NCI-H1930 (cell line): ENCODE results near the gene ROM1.
"Not testable (repeated sequence)": the region's sequence is repeated elsewhere in the genome, so short reads cannot be mapped to it uniquely, and the experiment has no call there.

Experiments
- DNase-seq, 2 experiments: peaks; one replicate each; lab custom pipeline; 2025; lab: John Stamatoyannopoulos, UW

Gene ROM1

DNA sequence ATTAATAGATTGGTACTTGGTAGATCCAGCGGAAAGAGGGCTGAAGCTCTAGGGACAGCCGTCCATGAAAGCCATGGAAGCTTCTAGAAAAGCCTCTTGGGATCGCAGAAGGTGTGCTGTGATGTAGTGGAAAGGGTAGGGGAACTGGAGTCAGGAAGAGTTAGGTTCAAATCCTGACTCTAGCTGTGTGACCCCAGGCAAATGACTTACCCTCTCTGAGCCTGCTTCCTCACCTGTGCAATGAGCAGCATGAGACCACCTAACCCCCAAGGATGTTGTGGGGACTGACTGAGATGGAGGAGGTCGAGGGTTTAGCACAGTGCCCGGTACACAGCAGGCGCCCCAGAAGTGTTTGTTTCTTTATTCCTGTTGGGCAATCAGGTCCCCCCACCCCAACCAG, 2.7 kb upstream of the ROM1 start:
- DNase-seq: no peak

DNA sequence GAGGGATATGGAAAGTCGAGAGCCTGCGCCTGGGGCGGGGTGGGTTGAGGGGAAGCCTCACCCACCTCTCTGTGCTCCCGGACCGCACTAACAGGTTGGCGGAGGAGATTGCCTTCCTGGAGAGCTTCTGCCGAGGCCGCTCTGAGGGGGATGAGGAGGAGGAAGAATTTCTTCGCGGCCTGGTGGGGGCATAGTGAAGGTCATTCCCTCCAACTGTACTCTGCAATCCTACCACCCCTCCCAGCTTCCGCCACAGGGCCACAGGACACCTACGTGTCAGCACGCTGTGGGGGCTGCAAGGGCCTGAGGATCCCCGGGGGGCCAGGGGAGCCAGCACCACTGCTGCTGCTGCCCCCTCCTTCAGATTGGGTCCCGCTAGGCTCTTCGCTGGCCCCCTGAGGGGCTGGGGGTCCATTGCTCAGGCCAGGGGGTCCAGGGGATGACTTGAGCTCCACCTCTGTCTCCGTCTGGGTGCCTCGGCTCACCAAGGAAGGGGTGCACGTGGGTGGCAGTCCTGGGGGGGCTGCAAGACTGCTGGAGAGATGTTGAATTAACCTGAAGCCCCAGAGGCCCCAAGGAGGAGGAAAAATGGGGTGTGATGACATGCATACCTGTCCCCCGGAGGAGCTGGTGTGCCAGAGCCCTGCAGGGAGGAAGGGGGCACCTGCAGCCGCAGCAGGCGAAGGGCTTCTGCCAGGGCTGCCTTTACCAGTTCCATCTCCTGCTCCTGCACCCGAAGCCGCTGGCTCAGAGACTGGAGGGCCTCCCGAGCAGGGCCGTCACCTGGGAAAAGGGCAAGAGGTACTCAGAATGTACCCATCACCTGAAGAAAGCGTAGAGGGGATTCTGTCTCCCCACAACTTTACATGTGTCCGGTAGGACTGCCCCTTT, 2.0 kb upstream of the ROM1 start:
- no peak for DNase-seq

DNA sequence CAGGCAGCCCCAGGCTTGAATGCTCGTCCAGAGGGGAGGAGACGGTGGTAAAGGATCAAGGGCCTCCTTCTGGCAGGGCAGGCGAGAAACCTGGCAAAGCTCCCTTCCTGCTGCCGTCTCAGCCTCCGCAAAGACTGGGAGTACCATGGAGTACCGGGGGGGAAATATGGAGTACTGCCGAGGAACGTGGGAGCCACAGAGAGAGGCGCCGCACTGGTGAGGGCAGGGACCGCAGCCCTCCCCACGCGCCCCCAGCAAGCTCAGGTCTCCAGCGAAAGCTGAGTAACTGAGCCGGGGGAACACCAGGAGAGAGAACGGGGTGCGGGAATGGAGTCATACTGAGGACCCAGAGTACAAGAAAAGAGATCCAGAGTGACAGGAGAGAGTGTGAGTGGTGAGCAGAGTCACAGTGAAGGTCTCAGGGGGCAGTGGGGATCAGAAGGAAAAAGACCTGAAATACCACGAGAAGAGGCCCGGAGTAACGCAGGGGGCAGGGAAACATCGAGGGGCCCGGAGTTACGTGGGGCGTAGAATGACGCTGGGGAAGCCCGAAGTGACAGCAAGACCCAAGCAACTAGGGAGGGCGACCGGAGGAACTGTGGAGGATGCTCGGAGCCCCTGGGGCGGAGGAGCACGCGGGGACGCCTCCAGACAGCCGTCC, 1.2 kb upstream of the ROM1 start:
- no peak for DNase-seq

DNA sequence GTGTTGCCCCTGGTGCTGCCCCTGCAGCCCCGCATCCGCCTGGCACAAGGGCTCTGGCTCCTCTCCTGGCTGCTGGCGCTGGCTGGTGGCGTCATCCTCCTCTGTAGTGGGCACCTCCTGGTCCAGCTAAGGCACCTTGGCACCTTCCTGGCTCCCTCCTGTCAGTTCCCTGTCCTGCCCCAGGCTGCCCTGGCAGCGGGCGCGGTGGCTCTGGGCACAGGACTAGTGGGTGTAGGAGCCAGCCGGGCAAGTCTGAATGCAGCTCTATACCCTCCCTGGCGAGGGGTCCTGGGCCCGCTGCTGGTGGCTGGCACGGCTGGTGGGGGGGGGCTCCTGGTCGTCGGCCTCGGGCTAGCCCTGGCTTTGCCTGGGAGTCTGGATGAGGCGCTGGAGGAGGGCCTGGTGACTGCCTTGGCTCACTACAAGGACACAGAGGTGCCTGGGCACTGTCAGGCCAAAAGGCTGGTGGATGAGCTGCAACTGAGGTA, 278 bp downstream of the ROM1 start:
- DNase-seq: no peak

DNA sequence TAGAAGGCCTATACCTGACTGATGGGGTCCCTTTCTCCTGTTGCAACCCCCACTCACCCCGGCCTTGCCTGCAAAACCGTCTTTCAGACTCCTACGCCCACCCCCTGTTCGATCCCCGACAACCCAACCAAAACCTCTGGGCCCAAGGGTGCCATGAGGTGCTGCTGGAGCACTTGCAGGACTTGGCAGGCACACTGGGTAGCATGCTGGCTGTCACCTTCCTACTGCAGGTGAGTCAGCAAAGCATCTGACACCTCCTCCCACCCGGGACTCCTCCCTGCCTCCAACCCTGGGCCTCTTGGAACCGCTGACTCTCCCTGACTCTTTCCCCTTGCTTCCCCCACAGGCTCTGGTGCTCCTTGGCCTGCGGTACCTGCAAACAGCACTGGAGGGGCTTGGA, 1.2 kb downstream of the ROM1 start:
- DNase-seq: no peak

DNA sequence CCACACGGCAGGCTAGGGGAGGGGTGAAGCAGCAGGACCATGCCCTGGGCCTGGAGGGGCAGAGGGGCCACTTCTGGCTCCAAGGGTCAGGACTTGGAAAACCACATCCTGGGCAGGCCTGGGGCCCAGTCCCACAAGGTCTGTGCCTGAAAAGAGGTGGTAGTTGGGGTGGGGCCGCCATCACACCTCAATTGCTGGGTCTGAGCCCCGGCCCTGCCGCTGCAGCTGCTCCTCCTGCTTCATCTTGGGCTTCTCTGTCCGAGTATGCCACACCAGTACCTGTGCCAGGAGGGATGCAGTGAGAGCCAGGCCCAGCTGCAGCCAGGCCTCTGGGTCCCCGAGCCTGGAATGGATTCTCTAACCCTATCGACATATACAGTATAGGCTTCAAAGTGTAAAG, 2.5 kb downstream of the ROM1 start:
- no peak for DNase-seq

DNA sequence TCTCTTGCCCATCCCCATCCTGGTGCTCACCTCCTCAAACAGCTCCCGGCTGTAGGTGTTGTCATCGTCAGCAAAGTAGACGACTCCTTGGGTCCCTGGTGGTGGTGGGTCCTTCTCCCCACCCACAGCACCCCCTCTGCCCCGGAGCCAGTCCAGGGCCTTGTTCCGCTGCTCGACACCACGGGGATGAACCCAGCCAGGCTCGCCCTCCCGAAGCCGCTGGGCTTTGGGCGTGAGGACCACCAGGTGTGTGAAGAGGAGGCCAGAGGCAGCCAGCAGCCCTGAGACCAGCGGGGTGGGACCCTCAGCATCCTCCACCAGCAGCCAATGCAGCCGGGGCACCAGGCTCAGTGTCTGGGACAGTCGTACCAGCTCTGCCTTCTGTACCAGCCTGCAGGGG, 3.9 kb downstream of the ROM1 start:
- DNase-seq: not testable (repeated sequence)

DNA sequence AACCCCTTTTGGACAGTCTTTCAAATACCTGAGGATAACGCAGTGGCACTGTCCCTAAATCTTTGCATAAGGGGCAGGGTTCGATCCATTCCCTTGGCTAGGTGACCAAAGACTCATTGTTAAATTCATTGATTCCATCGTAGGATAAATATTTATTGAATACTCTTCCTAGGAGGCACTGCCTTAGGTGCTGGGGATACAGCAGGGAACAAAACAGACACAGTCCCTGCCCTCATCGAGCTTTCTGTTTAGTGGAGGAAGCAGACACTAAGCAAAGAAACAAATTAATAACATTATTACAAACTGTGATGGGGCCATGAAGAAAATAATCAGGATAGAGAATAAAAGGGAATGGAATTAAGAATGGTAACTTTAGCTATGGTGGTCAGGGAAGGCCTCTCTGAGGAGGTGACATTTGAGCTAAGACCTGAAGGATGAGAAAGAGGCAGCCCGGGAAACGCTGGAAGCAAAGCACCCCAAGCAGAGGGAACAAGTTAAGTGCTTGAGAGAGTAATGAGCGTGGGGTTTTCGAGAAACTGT, 8.0 kb downstream of the ROM1 start:
- no peak for DNase-seq

DNA sequence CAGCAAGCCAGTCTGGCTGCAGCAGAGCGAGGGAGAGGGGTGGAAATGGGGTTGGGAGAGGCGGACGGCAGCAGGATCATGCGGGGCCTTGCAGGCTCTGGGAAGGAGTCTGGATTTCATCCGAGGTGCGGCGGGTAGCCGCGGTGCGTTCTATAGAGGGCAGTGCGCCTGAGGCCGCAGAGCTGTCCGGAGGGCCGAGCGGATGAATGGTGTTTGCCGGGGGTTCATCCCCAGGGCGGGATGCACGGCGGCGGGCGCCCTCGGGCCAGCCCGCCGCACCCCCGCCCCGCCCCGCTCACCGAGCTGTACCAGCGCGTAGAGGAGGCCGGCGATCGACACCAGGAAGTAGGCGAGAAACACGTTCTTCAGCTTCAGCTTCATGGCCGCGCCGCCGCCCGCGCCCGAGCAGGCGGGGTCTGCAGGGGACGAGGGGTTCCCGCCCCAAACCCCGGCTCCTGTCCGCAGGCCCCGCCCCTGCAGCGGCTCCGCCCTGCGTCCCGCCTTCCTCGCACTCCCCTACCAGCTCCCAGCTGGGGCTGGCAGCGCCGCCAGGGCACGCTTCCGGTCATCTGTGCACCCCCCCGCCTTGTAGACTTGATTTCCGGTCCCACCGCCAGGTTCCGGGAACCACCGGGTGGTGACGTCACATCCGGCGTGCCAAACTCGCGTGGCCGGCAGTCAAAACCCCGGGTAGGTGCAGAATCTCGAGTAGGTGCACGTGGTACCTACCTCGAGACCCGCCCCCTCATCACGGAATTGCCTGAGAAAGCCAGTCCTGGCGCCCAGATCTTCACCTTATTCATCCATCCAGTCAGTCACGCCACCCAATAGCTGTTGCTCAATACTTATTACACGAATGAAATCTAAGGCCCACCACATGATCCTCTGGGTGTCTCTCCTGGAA, 8.8 kb downstream of the ROM1 start, which contains the start of gene B3GAT3:
Gene B3GAT3, minus strand, starts transcription at position 420 of the 904 bp plus-strand sequence. Its CDS starts 39 bp downstream, at position 381.
- DNase-seq: peak; percentile 95 to 98

DNA sequence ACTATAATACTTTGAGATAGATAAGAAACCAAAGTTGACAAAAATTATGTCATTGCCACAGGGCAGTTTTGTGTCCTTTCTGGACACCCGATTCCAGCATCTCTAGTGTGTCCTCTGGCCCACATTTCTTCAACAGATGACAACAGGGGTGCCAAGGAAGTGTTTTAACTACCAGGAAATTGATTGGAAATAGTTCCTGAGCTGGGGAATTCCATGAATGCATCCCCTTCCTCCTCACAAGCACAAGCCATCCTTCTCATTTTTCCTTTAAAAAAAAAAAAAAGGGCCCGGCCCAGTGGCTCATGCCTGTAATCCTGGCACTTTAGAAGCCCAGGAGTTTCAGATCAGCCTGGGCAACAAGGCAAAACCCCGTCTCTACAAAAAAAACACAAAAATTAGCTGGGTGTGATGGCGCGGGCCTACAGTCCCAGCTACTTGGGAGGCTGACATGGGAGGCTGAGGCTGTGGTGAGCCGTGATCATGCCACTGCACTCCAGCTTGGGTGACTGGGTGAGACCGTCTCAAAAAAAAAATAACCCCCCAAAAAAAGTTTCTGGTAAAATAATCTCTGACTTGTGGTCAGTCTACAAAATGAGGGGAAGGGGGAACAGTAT, 9.5 kb downstream of the ROM1 start:
- no peak for DNase-seq

DNA sequence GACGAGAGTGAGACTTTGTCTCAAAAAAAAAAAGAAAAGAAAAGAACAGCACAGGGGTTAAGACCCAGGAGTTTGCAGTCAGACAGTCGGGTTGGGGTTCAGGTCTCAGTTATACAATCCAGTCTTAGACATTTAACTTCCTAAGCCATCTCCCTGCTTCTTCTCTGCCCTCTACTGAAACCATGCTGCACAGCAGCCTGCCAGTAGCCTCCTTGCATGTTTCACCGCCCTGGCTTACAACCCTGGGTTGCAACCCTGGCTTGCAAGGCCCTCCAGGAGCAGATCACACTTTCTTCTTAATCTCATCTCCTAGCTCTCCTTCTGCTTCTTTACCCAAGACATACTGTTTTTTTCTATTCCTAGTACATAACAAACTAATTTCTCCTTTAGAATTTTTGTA, 14.7 kb downstream of the ROM1 start:
- no peak for DNase-seq

DNA sequence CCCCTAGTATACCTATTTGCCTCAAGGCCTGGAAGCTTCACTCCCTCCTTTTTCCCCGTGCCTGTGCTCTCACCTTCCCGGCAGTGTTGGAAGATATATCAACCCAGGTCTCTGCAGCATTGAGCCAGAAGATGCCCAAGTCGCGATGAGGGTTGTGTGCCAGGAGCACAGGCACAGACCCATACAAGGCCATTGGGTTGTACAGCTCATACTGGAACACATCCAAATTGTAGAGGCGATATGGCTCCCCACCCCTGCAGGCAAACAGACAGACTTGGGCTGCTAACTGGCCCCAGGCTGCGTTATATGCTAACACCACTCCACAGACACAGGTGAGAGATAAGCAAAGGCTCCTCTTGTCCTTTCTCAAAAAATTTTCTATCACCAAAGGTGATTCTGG, 19.4 kb downstream of the ROM1 start:
- DNase-seq: no peak

DNA sequence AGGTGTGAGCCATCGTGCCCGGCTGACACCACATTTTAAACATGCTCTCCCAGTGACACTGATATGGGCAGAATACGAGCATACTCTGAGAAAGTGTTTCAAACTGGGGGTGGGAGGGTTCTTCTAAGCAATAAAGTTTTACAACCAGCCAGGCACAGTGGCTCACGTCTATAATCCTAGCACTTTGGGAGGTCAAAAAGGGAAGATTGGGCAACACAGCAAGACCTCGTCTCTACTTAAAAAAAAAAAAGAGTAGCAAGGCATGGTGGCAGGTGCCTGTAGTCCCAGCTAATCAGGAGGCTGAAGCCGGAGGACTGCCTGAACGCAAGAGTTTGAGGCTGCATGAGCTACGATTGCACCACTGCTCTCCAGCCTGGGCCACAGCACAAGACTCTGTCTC, 31.2 kb downstream of the ROM1 start:
- no peak for DNase-seq

DNA sequence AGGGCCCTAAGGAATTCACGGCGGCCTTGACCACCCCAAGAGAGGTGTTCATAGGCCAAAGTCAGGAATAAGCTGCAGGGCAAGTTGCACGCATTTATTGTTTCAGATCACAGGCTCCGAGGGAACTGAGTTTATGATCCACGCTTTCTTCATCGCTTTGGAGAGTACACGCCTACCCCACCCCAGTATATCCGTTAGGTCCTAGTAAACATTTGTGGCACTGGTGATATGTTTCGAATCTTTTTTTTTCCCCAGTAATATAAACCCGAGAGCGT, 32.6 kb downstream of the ROM1 start:
- no peak for DNase-seq

DNA sequence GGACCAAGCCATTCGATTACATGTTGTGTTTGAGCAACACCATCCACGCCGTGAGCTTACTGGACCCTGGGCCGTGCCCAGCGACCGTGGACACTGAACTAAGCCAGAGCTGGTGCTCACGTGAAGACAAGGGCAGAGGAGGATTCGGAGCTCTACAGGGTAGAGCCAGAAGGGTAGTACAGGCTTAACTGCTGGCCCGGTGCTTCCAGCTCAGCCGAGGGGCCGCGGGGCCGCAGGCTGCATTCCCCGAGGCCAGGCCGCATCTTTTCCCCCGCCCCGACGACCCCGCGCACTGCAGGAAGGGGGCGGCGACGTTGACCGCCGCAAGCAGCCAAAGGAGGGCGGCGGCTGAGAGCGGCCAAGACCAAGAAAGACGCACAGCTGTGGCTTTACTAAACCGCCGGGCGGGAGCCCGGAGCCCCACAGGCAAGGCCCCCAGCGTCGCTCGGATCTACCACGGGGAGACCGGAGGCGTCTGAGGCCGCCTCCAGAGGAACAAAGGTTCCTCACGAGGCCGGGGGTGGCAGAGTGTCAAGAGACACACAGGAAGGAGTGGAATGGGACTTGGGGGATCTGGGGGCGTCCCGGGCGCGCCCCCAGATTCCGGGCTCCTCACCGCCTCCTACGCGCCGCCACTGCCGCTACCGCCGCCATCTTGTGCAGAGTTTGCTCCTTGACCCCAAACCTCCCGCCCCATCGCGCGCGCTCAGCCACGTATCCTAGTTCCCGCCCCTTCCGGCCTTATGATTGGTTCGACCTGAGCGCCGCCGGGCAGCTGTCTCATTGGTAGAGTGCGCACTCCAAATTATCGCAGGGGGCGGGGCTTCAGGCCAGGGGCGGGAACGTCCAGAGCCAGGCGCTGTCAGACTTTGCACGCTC, 33.1 kb downstream of the ROM1 start, which contains the start of gene GANAB:
Gene GANAB, minus strand, starts transcription at position 668 of the 879 bp plus-strand sequence. Its CDS starts 14 bp downstream, at position 654.
- DNase-seq: peak; percentile 96 to 97

DNA sequence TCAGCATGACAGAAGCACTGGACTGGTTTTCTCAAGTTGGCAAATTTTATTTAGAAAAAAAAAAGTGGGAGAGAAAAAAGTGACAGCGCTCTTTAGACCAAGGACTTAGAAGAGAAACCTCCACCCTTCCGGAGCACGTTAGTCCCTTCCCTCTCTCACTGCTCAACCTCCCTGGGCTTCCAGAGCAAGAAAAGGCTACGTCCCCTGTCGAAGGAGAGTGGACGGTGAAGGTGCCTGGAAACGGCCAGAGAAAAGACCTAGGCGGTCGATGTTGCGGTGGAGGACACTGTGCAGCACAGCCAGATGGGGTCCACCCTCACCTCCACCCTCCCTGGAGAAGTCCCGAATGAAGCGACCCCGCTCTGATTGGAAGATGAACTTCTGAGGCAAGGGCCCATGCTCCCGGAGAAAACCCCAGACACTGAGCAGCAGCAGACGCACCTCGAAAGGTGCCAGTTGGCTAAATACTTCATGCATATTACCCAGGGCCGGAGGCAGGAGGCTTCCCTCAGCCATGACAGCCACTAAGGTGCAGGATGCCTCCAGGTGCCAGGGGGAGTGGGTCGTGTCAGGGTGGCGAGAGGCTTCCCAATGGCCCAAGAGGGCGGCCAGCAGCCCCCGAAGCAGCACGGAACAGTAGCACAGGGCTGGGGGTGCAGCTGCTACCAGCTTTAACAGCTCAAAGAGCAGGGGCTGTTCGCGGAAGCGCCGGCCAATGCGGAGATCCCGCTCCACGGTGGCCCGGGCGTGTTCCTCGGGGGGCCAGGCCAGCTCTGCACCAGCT, 34.0 kb downstream of the ROM1 start:
- DNase-seq: no peak

DNA sequence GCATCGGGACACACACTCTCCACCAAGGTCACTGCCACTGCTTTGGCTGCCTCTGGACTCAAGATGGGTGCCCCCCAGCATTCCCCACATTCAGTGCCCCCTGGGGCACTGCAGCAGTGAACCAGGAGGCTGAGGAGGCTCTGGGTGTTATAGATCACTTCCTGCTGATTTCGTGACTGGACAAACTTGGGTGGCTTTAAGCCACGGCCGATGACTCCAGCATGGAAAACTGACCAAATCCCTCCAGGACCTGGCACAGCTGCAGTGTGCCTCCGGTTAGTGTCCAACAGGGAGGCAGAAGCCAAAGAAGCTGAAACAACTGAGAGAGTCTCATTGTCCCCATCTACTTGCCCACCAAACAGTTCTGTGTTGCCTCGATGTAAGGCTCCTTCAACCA, 34.5 kb downstream of the ROM1 start:
- no peak for DNase-seq

DNA sequence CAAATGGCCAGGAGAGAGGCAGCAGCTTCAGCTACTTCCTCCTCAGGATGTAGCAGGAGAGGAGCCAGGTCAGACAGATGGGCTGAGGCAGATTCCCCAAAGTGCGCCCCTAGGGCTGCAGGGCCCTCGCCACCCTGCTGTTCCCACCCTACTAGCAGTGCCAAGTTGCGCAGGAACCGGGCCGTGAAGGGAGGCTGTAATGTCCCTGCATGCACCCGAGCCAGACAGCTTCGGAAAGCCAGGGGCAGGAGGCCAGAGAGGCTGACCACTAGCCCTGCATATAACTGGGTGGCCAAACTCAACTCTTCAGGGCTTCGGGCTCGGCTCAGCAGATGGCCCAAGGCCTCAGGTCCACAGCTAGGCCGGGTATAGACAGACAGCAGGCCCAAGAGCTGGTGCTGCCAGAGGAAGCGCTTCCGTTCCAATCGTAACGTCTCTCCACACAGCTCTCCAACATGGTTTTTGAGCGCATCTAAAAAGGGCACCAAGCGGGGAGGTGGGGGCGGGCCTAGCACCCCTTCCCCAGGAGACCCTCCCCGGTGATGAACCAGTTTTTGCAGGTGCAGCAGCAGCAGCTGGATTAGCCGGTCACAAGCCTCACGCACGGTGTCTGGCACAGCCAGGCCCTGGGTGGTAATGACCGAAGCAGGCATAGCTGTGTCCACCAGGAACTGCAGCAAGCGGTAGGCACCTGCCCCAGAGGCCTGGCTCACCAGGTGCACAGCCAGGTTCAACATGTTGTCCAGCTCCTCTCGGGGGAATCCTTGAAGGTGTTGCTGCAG, 35.3 kb downstream of the ROM1 start:
- DNase-seq: no peak

DNA sequence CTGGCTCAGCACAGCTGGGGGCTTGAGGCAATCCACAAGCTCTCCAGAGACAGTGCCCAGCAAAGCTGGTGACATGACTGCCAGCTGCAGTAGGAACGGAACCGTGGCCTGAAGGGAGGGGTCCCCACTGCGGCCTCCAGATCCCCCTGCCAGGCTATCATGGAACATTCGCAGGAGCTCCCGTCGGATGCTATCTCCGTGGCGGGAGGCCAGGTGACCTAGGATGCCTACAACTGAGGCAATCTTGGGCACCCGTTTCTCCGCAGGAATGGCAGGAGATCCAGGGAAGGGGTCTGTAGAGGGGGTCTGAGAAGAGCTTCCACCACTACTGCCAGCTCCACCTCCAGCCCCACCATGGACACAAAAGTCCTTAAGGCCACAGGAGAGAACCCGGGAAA, 35.9 kb downstream of the ROM1 start:
- DNase-seq: no peak
